Left ventricle myocardium inferior (tissue), 1 donor: ENCODE data around the gene MYO10. TPM values are rescaled to one million over a fixed set of nuclear protein-coding genes. Genes with fewer than 3 reads are reported as not detected.

Source experiments
- DNase-seq: peaks from one replicate; pipeline ENCODE4 v3.0.0-alpha.2; 2020
- H3K27ac ChIP-seq: fragments of 200-600 bp; replicated peaks from 2 replicates; pipeline ENCODE4 v1.8.0; 2021
- H3K27me3 ChIP-seq: fragments of 200-600 bp; 2 replicates; pipeline ENCODE4 v1.8.0; 2021; ENCODE audit warnings: low read depth
- H3K36me3 ChIP-seq: fragments of 200-600 bp; 2 replicates; pipeline ENCODE4 v1.8.0; 2021
- H3K4me1 ChIP-seq: fragments of 200-600 bp; 2 replicates; pipeline ENCODE4 v1.8.0; 2021
- H3K4me3 ChIP-seq: fragments of 200-600 bp; 2 replicates; pipeline ENCODE4 v1.8.0; 2021; ENCODE audit warnings: mild to moderate bottlenecking, moderate library complexity
- H3K9me3 ChIP-seq: fragments of 200-600 bp; replicated peaks from 2 replicates; pipeline ENCODE4 v1.8.0; 2021
- intact Hi-C: fragments of 100-400 bp; cut with micrococcal nuclease; formaldehyde crosslinking; loops from one replicate; pipeline ENCODE4 v1.11.0; 2022
- total RNA-seq: library from RNA; stranded (reverse); fragmentation: NEBNext Ultra II Directional; extraction: Animal tissue kit (Norgen Biotek cat#: 25700); gene quantifications from one replicate; pipeline ENCODE4 v1.2.1, GENCODE V29; 2021
- TF ChIP-seq, protein P1 (sequence below): fragments of 200-600 bp; IDR thresholded peaks from 2 replicates; pipeline ENCODE4 v1.8.0; 2021; ENCODE audit warnings: antibody characterized with exemption, mild to moderate bottlenecking, borderline replicate concordance
- donor health status: DM: no; HTN: yes; CAD: no; lungs with severe emphysema.

MYO10 gene
- total RNA-seq, 1 donor from 2014 or later = 5.0 TPM

GRCh38 chr5:16665601-16666000, 270.5 kb downstream of the MYO10 start:
- DNase-seq = no peak
- peaks cover 4% of the 10 kb centered on the region for H3K36me3 ChIP-seq
- intact Hi-C loops = loop anchor here (10.0 kb wide), 1 partner anchor 181 kb away; no protein-coding TSS in a partner anchor
- peak overlapping the region; percentile 47 for H3K27ac ChIP-seq
- no peaks in the 10 kb centered on the region for H3K9me3 ChIP-seq
- no peaks in the 10 kb centered on the region for H3K27me3 ChIP-seq
- no peak overlapping the region for H3K4me3 ChIP-seq
- TF ChIP-seq, protein P1, sequence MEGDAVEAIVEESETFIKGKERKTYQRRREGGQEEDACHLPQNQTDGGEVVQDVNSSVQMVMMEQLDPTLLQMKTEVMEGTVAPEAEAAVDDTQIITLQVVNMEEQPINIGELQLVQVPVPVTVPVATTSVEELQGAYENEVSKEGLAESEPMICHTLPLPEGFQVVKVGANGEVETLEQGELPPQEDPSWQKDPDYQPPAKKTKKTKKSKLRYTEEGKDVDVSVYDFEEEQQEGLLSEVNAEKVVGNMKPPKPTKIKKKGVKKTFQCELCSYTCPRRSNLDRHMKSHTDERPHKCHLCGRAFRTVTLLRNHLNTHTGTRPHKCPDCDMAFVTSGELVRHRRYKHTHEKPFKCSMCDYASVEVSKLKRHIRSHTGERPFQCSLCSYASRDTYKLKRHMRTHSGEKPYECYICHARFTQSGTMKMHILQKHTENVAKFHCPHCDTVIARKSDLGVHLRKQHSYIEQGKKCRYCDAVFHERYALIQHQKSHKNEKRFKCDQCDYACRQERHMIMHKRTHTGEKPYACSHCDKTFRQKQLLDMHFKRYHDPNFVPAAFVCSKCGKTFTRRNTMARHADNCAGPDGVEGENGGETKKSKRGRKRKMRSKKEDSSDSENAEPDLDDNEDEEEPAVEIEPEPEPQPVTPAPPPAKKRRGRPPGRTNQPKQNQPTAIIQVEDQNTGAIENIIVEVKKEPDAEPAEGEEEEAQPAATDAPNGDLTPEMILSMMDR = no peak
- peaks cover 42% of the 10 kb centered on the region for H3K4me1 ChIP-seq

DNA sequence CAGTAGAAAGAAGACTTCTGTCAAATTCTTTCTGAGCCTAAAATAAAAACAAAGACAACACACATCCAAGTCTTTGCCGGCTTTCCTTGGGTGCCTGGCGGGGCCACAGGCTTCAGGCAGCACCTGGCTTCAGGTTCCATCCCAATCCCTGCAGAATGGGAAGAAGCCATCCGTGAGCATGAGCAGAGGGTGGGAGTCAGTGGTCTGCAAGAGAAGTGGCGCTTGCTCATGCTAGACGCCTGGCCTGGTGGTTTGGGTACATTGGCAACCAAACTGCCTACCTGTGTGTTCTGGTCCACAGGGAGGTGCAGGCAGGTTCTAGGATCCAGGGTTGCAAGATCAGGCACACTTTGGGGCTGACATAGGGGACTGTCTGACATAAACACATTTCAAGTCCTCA, 271.7 kb downstream of the MYO10 start:
- Histone ChIP-seq H3K27me3 (no peaks in the 10 kb centered on the region), H3K27ac (no peak overlapping the region), H3K36me3 (no peaks in the 10 kb centered on the region), H3K4me3 (no peak overlapping the region), H3K9me3 (no peaks in the 10 kb centered on the region), H3K4me1 (peaks cover 34% of the 10 kb centered on the region)
- DNase-seq = no peak
- intact Hi-C loops = loop anchor here (10.0 kb wide), 1 partner anchor 180 kb away; no protein-coding TSS in a partner anchor
- TF ChIP-seq, protein P1 = no peak

GRCh38 chr5:16663840-16664239, 272.2 kb downstream of the MYO10 start:
- peaks cover 33% of the 10 kb centered on the region for H3K4me1 ChIP-seq
- H3K36me3 ChIP-seq = no peaks in the 10 kb centered on the region
- H3K27me3 ChIP-seq = no peaks in the 10 kb centered on the region
- TF ChIP-seq, protein P1 = no peak
- peaks cover 4% of the 10 kb centered on the region for H3K9me3 ChIP-seq
- no peak overlapping the region for H3K4me3 ChIP-seq
- DNase-seq = no peak
- intact Hi-C loops = loop anchor here (10.0 kb wide), 1 partner anchor 179 kb away; no protein-coding TSS in a partner anchor
- H3K27ac ChIP-seq = no peak overlapping the region

- no peaks in the 10 kb centered on the region for H3K36me3 ChIP-seq
- no peak for DNase-seq
- no peaks in the 10 kb centered on the region for H3K27me3 ChIP-seq
- no peak overlapping the region for H3K27ac ChIP-seq
- peaks cover 22% of the 10 kb centered on the region for H3K4me1 ChIP-seq
- intact Hi-C loops = loop anchor here (10.0 kb wide), 1 partner anchor 177 kb away; no protein-coding TSS in a partner anchor
- no peak overlapping the region for H3K4me3 ChIP-seq
- TF ChIP-seq, protein P1 = no peak
- H3K9me3 ChIP-seq = peaks cover 5% of the 10 kb centered on the region
Measured at GRCh38 chr5:16661713-16662112, 274.4 kb downstream of the MYO10 start.

GRCh38 chr5:16660982-16661381, 275.1 kb downstream of the MYO10 start:
- Histone ChIP-seq H3K4me1 (peaks cover 15% of the 10 kb centered on the region), H3K27ac (no peak overlapping the region), H3K27me3 (no peaks in the 10 kb centered on the region), H3K36me3 (no peaks in the 10 kb centered on the region), H3K9me3 (peaks cover 5% of the 10 kb centered on the region), H3K4me3 (no peak overlapping the region)
- intact Hi-C loops = loop anchor here (10.0 kb wide), 1 partner anchor 176 kb away; no protein-coding TSS in a partner anchor
- no peak for DNase-seq
- TF ChIP-seq, protein P1 = no peak
